ENCODE results near the gene PDE4D.

GRCh38 chr5:59464969-59465368, 428.6 kb downstream of the PDE4D start:
- TF ChIP-seq CTCF (conservative IDR thresholded peaks at IDR 0.05 in 1 of 2, IDR thresholded peaks at IDR 0.05 in 1 of 2; ENCODE audit: extremely low read depth in 1 of 2, insufficient read depth in 1 of 2, low read depth in 1 of 2, low read length in 2 of 2): no peak
- no peak for TF ChIP-seq EZH2 (IDR thresholded peaks at IDR 0.05; ENCODE audit: borderline replicate concordance, low read length)
